SK-N-SH (cell line): ENCODE measurements around the gene BRPF3. TPM values are rescaled to one million over a fixed set of nuclear protein-coding genes. Genes with fewer than 3 reads are reported as not detected.

ENCODE experiments used
- CTCF ChIA-PET: fragments of 300-600, 350-600 bp; formaldehyde crosslinking; extraction: SDS; loops from one replicate; lab custom pipeline; 2021; lab: Yijun Ruan, JAX
- POLR2A ChIA-PET: fragments of 350-600 bp; sonication (Branson Sonifier 250); formaldehyde crosslinking; extraction: SDS; loops from one replicate; lab custom pipeline; 2020; ENCODE audit warnings: antibody characterized with exemption, inconsistent platforms; lab: Yijun Ruan, JAX
- DNase-seq: peaks from one replicate; pipeline ENCODE4 v3.0.0; 2012
- H2AFZ ChIP-seq: fragments of 200-600 bp; sonication (generic); 2 replicates; pipeline ENCODE4 v1.8.1; 2016; ENCODE audit warnings: antibody characterized with exemption, mild to moderate bottlenecking, low read depth
- H3F3A ChIP-seq: fragments of 200-600 bp; sonication (generic); replicated peaks from 2 replicates; pipeline ENCODE3; 2016; ENCODE audit warnings: antibody characterized with exemption, mild to moderate bottlenecking; ENCODE audit not compliant: insufficient read depth
- H3K27ac ChIP-seq, 2 experiments: fragments of 200-500 bp in 1 of 2; fragments of 200-600 bp in 1 of 2; sonication (Bioruptor generic) in 1 of 2; sonication (generic), shearing (Covaris generic) in 1 of 2; 2 replicates each; pipeline versions ENCODE4 v1.5.1 to v1.6.1; 2014 to 2016; ENCODE audit warnings: low read depth in 2 of 2, inconsistent platforms in 1 of 2, low read length in 1 of 2, mild to moderate bottlenecking in 1 of 2, mixed read lengths in 1 of 2
- H3K27me3 ChIP-seq: fragments of 200-600 bp; sonication (generic), shearing (Covaris generic); 2 replicates; pipeline ENCODE4 v1.6.1; 2016; ENCODE audit warnings: mixed run types; ENCODE audit not compliant: insufficient read depth
- H3K36me3 ChIP-seq, 2 experiments: fragments of 200-500 bp in 1 of 2; fragments of 200-600 bp in 1 of 2; sonication (Bioruptor generic) in 1 of 2; sonication (generic) in 1 of 2; replicated peaks in 1 of 2; 2 replicates each; pipeline versions ENCODE3 to v1.5.1; 2014 to 2016; ENCODE audit warnings: low read length in 1 of 2, mild to moderate bottlenecking in 1 of 2; ENCODE audit not compliant: insufficient read depth in 2 of 2, control insufficient read depth in 1 of 2
- H3K4me1 ChIP-seq, 2 experiments: fragments of 200-500 bp in 1 of 2; fragments of 200-600 bp in 1 of 2; sonication (Bioruptor generic) in 1 of 2; sonication (generic), shearing (Covaris generic) in 1 of 2; 2 replicates each; pipeline versions ENCODE4 v1.5.1 to v1.6.1; 2014 to 2016; ENCODE audit warnings: low read depth in 1 of 2, low read length in 1 of 2, mixed run types in 1 of 2; ENCODE audit not compliant: insufficient read depth in 2 of 2, control insufficient read depth in 1 of 2
- H3K4me2 ChIP-seq: fragments of 200-600 bp; sonication (generic), shearing (Covaris generic); 2 replicates; pipeline ENCODE4 v1.6.1; 2017; ENCODE audit warnings: mixed run types
- H3K4me3 ChIP-seq, 2 experiments: fragments of 200-500 bp in 1 of 2; fragments of 200-600 bp in 1 of 2; sonication (Bioruptor generic) in 1 of 2; sonication (generic), shearing (Covaris generic) in 1 of 2; 2 replicates each; pipeline versions ENCODE4 v1.5.1 to v1.8.1; 2014 to 2016; ENCODE audit warnings: low read depth in 2 of 2, inconsistent platforms in 1 of 2, low read length in 1 of 2, mild to moderate bottlenecking in 1 of 2, mixed read lengths in 1 of 2, moderate library complexity in 1 of 2
- H3K79me2 ChIP-seq: fragments of 200-600 bp; sonication (generic); 2 replicates; pipeline ENCODE4 v1.8.1; 2017; ENCODE audit warnings: mild to moderate bottlenecking; ENCODE audit not compliant: insufficient read depth
- H3K9ac ChIP-seq: fragments of 200-600 bp; sonication (generic); 2 replicates; pipeline ENCODE4 v1.6.1; 2017; ENCODE audit warnings: mixed run types
- H3K9me2 ChIP-seq: fragments of 200-600 bp; sonication (generic); 2 replicates; pipeline ENCODE4 v1.6.1; 2017; ENCODE audit warnings: mixed run types
- H3K9me3 ChIP-seq: fragments of 200-600 bp; sonication (generic); 2 replicates; pipeline ENCODE4 v1.6.1; 2017; ENCODE audit warnings: mixed run types, mild to moderate bottlenecking, moderate library complexity
- H4K20me1 ChIP-seq: fragments of 200-600 bp; sonication (generic); 2 replicates; pipeline ENCODE4 v1.6.1; 2017; ENCODE audit warnings: mild to moderate bottlenecking, mixed run types; ENCODE audit not compliant: insufficient read depth
- EZH2phosphoT487 ChIP-seq: fragments of 200-600 bp; sonication (generic); IDR thresholded peaks from 2 replicates; pipeline ENCODE4 v1.6.1; 2017; ENCODE audit warnings: low read depth, mixed run types, mild to moderate bottlenecking, antibody characterized with exemption, moderate library complexity, borderline replicate concordance
- FOXM1 ChIP-seq: IDR thresholded peaks from 2 replicates; pipeline ENCODE4 v1.4.0; 2012; ENCODE audit warnings: low read depth, mild to moderate bottlenecking
- GABPA ChIP-seq: IDR thresholded peaks from 2 replicates; pipeline ENCODE4 v1.4.0; 2012; ENCODE audit warnings: low read depth, mild to moderate bottlenecking
- JUND ChIP-seq: IDR thresholded peaks from 2 replicates; pipeline ENCODE4 v1.4.0; 2012
- MXI1 ChIP-seq: IDR thresholded peaks from 2 replicates; pipeline ENCODE4 v1.6.1; 2012; ENCODE audit warnings: mild to moderate bottlenecking, low read depth, low read length, improper control_type of control experiment
- NFIC ChIP-seq: IDR thresholded peaks from 2 replicates; pipeline ENCODE4 v1.4.0; 2012; ENCODE audit warnings: borderline replicate concordance
- RCOR1 ChIP-seq: fragments of 150-350 bp; IDR thresholded peaks from 2 replicates; pipeline ENCODE4 v1.6.1; 2017; ENCODE audit warnings: antibody characterized with exemption, low read length
- SMC3 ChIP-seq: IDR thresholded peaks from 2 replicates; pipeline ENCODE4 v1.6.1; 2012; ENCODE audit warnings: low read depth, low read length, improper control_type of control experiment
- TAF1 ChIP-seq: IDR thresholded peaks from 2 replicates; pipeline ENCODE4 v1.6.1; 2012; ENCODE audit warnings: low read depth, mild to moderate bottlenecking, low read length, moderate library complexity, borderline replicate concordance
- YY1 ChIP-seq: IDR thresholded peaks from 2 replicates; pipeline ENCODE4 v1.4.0; 2012; ENCODE audit warnings: low read depth, mild to moderate bottlenecking
- WGBS: methylation state at CpG from one replicate; pipeline ENCODE4 v1.1.6; 2017; ENCODE audit warnings: low lambda C conversion rate; 5-methylcytosine and 5-hydroxymethylcytosine counted together
- polyA plus RNA-seq, 3 experiments: library from polyadenylated mRNA; depleted of rRNA; stranded (reverse); fragments of >200 nt; gene quantifications; 2 replicates each; pipeline ENCODE4 v1.2.3, GENCODE V29; 2012
- TF ChIP-seq, protein P1 (sequence below): IDR thresholded peaks from 2 replicates; pipeline ENCODE4; 2012
- TF ChIP-seq, protein P2 (sequence below): fragments of 150-350 bp; IDR thresholded peaks from 2 replicates; pipeline ENCODE4 v1.6.1; 2016; ENCODE audit warnings: mild to moderate bottlenecking, low read depth, low read length
- TF ChIP-seq, protein P3 (sequence below): IDR thresholded peaks from 2 replicates; pipeline ENCODE4 v1.6.1; 2012; ENCODE audit warnings: mild to moderate bottlenecking, low read depth, low read length, moderate library complexity
- TF ChIP-seq, protein P4 (sequence below): IDR thresholded peaks from 2 replicates; pipeline ENCODE4 v1.4.0; 2012; ENCODE audit warnings: low read depth, borderline replicate concordance

BRPF3 gene
- polyA plus RNA-seq, 1 of the 3 experiments (the other 2 are of a cell fraction) = 15.4 TPM

DNA sequence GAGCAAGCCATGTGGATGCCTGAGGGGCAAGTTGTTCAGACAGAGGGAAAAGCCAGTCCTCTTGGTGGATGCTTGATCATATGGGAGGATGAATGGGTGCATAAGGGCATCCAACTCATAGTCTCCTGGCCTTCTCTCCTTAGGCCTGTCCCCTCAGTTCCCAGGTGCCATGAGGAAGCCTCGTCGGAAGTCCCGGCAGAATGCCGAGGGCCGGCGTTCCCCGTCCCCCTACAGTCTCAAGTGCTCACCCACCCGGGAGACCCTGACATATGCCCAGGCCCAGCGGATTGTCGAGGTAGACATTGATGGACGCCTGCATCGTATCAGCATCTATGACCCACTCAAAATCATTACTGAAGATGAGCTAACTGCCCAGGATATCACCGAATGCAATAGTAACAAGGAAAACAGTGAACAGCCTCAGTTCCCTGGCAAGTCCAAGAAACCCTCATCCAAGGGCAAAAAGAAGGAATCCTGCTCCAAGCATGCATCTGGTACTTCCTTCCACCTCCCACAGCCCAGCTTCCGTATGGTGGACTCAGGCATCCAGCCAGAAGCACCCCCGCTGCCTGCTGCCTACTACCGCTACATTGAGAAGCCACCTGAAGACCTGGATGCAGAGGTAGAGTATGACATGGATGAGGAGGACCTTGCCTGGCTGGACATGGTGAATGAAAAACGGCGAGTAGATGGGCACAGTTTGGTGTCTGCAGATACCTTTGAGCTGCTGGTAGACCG lies 3.8 kb downstream of the BRPF3 start:
- CTCF ChIA-PET = interaction anchor here (0.5 to 1.6 kb wide), 3 partner anchors 66 to 317 kb away, joined by 3 read pairs; no protein-coding TSS in a partner anchor
- H3K27me3 ChIP-seq = no peaks in the 10 kb centered on the region
- no peak overlapping the region for H3K27ac ChIP-seq
- no peaks in the 10 kb centered on the region for H3K9me2 ChIP-seq
- no peaks in the 10 kb centered on the region for H3K9me3 ChIP-seq
- 98% methylated on average over 17 of the region's 19 CpGs for WGBS
- POLR2A ChIA-PET = no interaction called here
- H3K36me3 ChIP-seq = peaks cover 30 to 58% of the 10 kb centered on the region in 2 experiments
- TF ChIP-seq, protein P1, sequence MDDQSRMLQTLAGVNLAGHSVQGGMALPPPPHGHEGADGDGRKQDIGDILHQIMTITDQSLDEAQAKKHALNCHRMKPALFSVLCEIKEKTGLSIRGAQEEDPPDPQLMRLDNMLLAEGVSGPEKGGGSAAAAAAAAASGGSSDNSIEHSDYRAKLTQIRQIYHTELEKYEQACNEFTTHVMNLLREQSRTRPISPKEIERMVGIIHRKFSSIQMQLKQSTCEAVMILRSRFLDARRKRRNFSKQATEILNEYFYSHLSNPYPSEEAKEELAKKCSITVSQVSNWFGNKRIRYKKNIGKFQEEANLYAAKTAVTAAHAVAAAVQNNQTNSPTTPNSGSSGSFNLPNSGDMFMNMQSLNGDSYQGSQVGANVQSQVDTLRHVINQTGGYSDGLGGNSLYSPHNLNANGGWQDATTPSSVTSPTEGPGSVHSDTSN = no peak
- TF ChIP-seq, all 33 proteins: peak for 0
- Histone ChIP-seq H3K9ac (no peak overlapping the region), H2AFZ (no peak overlapping the region), H3K4me2 (no peak overlapping the region), H3F3A (peaks cover 6% of the 10 kb centered on the region), H3K79me2 (peaks cover 70% of the 10 kb centered on the region), H4K20me1 (peaks cover 39% of the 10 kb centered on the region), H3K4me1 (peaks cover 6 to 16% of the 10 kb centered on the region in 2 experiments; a peak in 2 of 4 replicates), H3K4me3 (no peak overlapping the region)
- DNase-seq = no peak

DNA sequence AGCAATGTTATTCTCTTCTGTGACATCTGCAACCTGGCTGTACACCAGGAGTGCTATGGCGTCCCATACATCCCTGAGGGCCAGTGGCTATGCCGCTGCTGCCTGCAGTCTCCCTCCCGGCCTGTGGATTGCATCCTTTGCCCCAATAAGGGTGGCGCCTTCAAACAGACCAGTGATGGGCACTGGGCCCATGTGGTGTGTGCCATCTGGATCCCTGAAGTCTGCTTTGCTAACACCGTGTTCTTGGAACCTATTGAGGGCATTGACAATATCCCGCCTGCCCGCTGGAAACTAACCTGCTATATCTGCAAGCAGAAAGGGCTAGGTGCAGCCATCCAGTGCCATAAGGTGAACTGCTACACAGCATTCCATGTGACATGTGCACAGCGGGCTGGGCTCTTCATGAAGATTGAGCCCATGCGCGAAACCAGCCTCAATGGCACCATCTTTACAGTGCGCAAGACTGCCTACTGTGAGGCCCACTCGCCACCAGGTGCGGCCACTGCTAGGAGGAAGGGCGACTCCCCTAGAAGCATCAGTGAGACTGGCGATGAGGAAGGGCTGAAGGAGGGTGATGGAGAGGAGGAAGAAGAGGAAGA lies 4.6 kb downstream of the BRPF3 start:
- Histone ChIP-seq H3K4me3 (no peak overlapping the region), H3K79me2 (peaks cover 73% of the 10 kb centered on the region), H3K4me2 (no peak overlapping the region), H3K4me1 (peaks cover 0 to 12% of the 10 kb centered on the region in 2 experiments; a peak in 1 of 4 replicates), H3K36me3 (peaks cover 30 to 66% of the 10 kb centered on the region in 2 experiments), H3K9me3 (no peaks in the 10 kb centered on the region), H3K27ac (no peak overlapping the region; a peak in 1 of 4 replicates), H2AFZ (no peak overlapping the region), H3F3A (no peaks in the 10 kb centered on the region), H3K9ac (no peak overlapping the region), H3K27me3 (no peaks in the 10 kb centered on the region), H3K9me2 (no peaks in the 10 kb centered on the region), H4K20me1 (peaks cover 39% of the 10 kb centered on the region)
- POLR2A ChIA-PET = interaction anchor here (0.6 kb wide), 1 partner anchor 128 kb away, joined by 5 read pairs; no protein-coding TSS in a partner anchor
- CTCF ChIA-PET = no interaction called here
- TF ChIP-seq, protein P2, sequence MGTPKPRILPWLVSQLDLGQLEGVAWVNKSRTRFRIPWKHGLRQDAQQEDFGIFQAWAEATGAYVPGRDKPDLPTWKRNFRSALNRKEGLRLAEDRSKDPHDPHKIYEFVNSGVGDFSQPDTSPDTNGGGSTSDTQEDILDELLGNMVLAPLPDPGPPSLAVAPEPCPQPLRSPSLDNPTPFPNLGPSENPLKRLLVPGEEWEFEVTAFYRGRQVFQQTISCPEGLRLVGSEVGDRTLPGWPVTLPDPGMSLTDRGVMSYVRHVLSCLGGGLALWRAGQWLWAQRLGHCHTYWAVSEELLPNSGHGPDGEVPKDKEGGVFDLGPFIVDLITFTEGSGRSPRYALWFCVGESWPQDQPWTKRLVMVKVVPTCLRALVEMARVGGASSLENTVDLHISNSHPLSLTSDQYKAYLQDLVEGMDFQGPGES = no peak
- TF ChIP-seq MXI1 (no peak), FOXM1 (no peak), EZH2phosphoT487 (no peak), RCOR1 (no peak), TAF1 (no peak), SMC3 (no peak), GABPA (no peak), JUND (no peak), NFIC (no peak), YY1 (no peak)
- TF ChIP-seq, protein P1 = no peak
- TF ChIP-seq, protein P3, sequence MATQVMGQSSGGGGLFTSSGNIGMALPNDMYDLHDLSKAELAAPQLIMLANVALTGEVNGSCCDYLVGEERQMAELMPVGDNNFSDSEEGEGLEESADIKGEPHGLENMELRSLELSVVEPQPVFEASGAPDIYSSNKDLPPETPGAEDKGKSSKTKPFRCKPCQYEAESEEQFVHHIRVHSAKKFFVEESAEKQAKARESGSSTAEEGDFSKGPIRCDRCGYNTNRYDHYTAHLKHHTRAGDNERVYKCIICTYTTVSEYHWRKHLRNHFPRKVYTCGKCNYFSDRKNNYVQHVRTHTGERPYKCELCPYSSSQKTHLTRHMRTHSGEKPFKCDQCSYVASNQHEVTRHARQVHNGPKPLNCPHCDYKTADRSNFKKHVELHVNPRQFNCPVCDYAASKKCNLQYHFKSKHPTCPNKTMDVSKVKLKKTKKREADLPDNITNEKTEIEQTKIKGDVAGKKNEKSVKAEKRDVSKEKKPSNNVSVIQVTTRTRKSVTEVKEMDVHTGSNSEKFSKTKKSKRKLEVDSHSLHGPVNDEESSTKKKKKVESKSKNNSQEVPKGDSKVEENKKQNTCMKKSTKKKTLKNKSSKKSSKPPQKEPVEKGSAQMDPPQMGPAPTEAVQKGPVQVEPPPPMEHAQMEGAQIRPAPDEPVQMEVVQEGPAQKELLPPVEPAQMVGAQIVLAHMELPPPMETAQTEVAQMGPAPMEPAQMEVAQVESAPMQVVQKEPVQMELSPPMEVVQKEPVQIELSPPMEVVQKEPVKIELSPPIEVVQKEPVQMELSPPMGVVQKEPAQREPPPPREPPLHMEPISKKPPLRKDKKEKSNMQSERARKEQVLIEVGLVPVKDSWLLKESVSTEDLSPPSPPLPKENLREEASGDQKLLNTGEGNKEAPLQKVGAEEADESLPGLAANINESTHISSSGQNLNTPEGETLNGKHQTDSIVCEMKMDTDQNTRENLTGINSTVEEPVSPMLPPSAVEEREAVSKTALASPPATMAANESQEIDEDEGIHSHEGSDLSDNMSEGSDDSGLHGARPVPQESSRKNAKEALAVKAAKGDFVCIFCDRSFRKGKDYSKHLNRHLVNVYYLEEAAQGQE = no peak
- TF ChIP-seq, protein P4, sequence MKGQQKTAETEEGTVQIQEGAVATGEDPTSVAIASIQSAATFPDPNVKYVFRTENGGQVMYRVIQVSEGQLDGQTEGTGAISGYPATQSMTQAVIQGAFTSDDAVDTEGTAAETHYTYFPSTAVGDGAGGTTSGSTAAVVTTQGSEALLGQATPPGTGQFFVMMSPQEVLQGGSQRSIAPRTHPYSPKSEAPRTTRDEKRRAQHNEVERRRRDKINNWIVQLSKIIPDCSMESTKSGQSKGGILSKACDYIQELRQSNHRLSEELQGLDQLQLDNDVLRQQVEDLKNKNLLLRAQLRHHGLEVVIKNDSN = no peak
- over 99% methylated on average over 8 of the region's 15 CpGs for WGBS
- DNase-seq = no peak
